Measurements from ENCODE around the gene TMEM150B.

GRCh38 chr19:55299991-55300390 lies 25.1 kb downstream of the TMEM150B start:
- no peak for TF ChIP-seq ZNF583 (CRISPR knock-in tag; IDR thresholded peaks at IDR 0.05)
- no peak for TF ChIP-seq JUND (IDR thresholded peaks at IDR 0.05; ENCODE audit: borderline replicate concordance, low read depth, low read length)
- TF ChIP-seq JUND (tag; IDR thresholded peaks at IDR 0.05; ENCODE audit: borderline replicate concordance, low read depth, low read length), result no peak
- no peak for TF ChIP-seq POLR2AphosphoS5 (IDR thresholded peaks at IDR 0.05; ENCODE audit: control insufficient read depth, insufficient read depth, low read depth, low read length)
- no peak for TF ChIP-seq EZH2 (IDR thresholded peaks at IDR 0.05; ENCODE audit: borderline replicate concordance, low read depth, low read length)

Measured in K562 (cell line).